ENCODE measurements around the gene TSPAN17. TPM values are rescaled to one million over a fixed set of nuclear protein-coding genes. Genes with fewer than 3 reads are reported as not detected.

TSPAN17 gene
- total and polyA plus RNA-seq, 12 donors = 25.8 to 106 (median 52.8) TPM

- no peak for DNase-seq
- Histone ChIP-seq H3K27me3 (peaks cover 20% of the 10 kb centered on the region), H3K27ac (no peak overlapping the region), H3K4me3 (no peak overlapping the region), H3K9me3 (replicated peaks in 1 of 3) (no peaks in the 10 kb centered on the region), H3K4me1 (replicated peaks in 1 of 2) (peaks cover 8 to 16% of the 10 kb centered on the region in 2 donors), H3K36me3 (replicated peaks in 1 of 2) (no peaks in the 10 kb centered on the region)
- TF ChIP-seq, protein P1, sequence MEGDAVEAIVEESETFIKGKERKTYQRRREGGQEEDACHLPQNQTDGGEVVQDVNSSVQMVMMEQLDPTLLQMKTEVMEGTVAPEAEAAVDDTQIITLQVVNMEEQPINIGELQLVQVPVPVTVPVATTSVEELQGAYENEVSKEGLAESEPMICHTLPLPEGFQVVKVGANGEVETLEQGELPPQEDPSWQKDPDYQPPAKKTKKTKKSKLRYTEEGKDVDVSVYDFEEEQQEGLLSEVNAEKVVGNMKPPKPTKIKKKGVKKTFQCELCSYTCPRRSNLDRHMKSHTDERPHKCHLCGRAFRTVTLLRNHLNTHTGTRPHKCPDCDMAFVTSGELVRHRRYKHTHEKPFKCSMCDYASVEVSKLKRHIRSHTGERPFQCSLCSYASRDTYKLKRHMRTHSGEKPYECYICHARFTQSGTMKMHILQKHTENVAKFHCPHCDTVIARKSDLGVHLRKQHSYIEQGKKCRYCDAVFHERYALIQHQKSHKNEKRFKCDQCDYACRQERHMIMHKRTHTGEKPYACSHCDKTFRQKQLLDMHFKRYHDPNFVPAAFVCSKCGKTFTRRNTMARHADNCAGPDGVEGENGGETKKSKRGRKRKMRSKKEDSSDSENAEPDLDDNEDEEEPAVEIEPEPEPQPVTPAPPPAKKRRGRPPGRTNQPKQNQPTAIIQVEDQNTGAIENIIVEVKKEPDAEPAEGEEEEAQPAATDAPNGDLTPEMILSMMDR (IDR thresholded peaks at IDR 0.05) = no peak
- no peak for TF ChIP-seq POLR2A (IDR thresholded peaks at IDR 0.05)
- WGBS, 4 donors = 67 to 82% (median 70%) methylated on average over 14 to 25 of the region's 25 CpGs
- intact Hi-C loops (cut with DNase I) = no loop called here
These were observed 21.1 kb upstream of the TSPAN17 start for GRCh38 chr5:176625966-176626875.

DNA sequence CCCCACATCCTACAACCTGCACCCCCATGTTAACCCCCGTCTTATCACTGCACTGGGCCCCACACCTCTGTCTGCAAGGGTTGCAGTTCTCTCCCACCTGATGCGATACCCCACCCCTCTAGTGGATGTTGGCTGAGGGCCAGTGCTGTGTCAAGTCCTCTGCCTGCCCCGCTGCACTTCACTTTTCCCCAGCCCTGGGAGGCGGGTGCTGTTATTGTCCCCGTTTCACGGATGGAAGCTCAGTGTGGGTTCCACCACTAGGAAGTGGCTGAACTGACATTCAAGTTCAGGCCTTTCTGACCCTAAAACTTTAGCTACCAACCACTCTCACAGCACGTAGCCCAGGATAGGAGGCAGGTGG is 20.4 kb upstream of the TSPAN17 start:
- H3K36me3 ChIP-seq (replicated peaks in 1 of 2) = no peaks in the 10 kb centered on the region
- intact Hi-C loops (cut with DNase I) = no loop called here
- WGBS, 4 donors = 80 to 87% (median 83%) methylated on average over 6 to 7 of the region's 7 CpGs

GRCh38 chr5:176627582-176627981 is 19.7 kb upstream of the TSPAN17 start:
- WGBS, 4 donors = 65 to 88% (median 76%) methylated on average over 5 of the region's 5 CpGs
- TF ChIP-seq, protein P1 (IDR thresholded peaks at IDR 0.05) = no peak
- no peak for TF ChIP-seq POLR2A (IDR thresholded peaks at IDR 0.05)
- H3K9me3 ChIP-seq (replicated peaks in 1 of 3) = no peaks in the 10 kb centered on the region
- H3K4me1 ChIP-seq (replicated peaks in 1 of 2) = peaks cover 8 to 16% of the 10 kb centered on the region in 2 donors
- intact Hi-C loops (cut with DNase I) = no loop called here
- no peak overlapping the region for H3K27ac ChIP-seq
- H3K36me3 ChIP-seq (replicated peaks in 1 of 2) = no peaks in the 10 kb centered on the region
- DNase-seq = no peak
- peaks cover 32% of the 10 kb centered on the region for H3K27me3 ChIP-seq
- H3K4me3 ChIP-seq = no peak overlapping the region

More for the DNA sequence above, 20.4 kb upstream of the TSPAN17 start:
- DNase-seq = no peak
- H3K4me1 ChIP-seq (replicated peaks in 1 of 2) = peaks cover 8 to 16% of the 10 kb centered on the region in 2 donors
- TF ChIP-seq POLR2A (IDR thresholded peaks at IDR 0.05) = no peak
- TF ChIP-seq, protein P1 (IDR thresholded peaks at IDR 0.05) = no peak
- peaks cover 26% of the 10 kb centered on the region for H3K27me3 ChIP-seq
- no peak overlapping the region for H3K27ac ChIP-seq
- no peaks in the 10 kb centered on the region for H3K9me3 ChIP-seq (replicated peaks in 1 of 3)
- H3K4me3 ChIP-seq = no peak overlapping the region

- no peak for DNase-seq
- WGBS, 4 donors = 62 to 70% (median 65%) methylated on average over 13 of the region's 13 CpGs
- Histone ChIP-seq H3K4me3 (no peak overlapping the region), H3K27ac (no peak overlapping the region), H3K4me1 (replicated peaks in 1 of 2) (peaks cover 8 to 16% of the 10 kb centered on the region in 2 donors), H3K9me3 (replicated peaks in 1 of 3) (no peaks in the 10 kb centered on the region), H3K27me3 (peaks cover 35% of the 10 kb centered on the region), H3K36me3 (replicated peaks in 1 of 2) (no peaks in the 10 kb centered on the region)
- TF ChIP-seq, protein P1 (IDR thresholded peaks at IDR 0.05) = no peak
- no peak for TF ChIP-seq POLR2A (IDR thresholded peaks at IDR 0.05)
- intact Hi-C loops (cut with DNase I) = no loop called here
These were observed 18.7 kb upstream of the TSPAN17 start for GRCh38 chr5:176628406-176629228.
